Liver (tissue), 3 donors: ENCODE results near the gene ZNF454.

Experiments
- ATF3 ChIP-seq: IDR thresholded peaks from 2 replicates; pipeline ENCODE4 v1.6.1; 2016; ENCODE audit warnings: antibody characterized with exemption
- CTCF ChIP-seq: fragments of 150-350 bp; IDR thresholded peaks from 2 replicates; pipeline ENCODE4 v1.5.1; 2017; ENCODE audit warnings: improper control_type of control experiment, low read depth, low read length; ENCODE audit not compliant: missing input control
- GABPA ChIP-seq, 2 donors: IDR thresholded peaks in 1 of 2; conservative IDR thresholded peaks in 1 of 2; 2 replicates each; pipeline ENCODE4 v1.6.1; 2016; ENCODE audit warnings: antibody characterized with exemption in 2 of 2, mild to moderate bottlenecking in 1 of 2, moderate library complexity in 1 of 2
- JUND ChIP-seq, 2 donors: IDR thresholded peaks; 2 replicates each; pipeline ENCODE4 v1.6.1; 2016; ENCODE audit warnings: antibody characterized with exemption in 2 of 2
- MAX ChIP-seq: IDR thresholded peaks from 2 replicates; pipeline ENCODE4 v1.6.1; 2016; ENCODE audit warnings: antibody characterized with exemption
- REST ChIP-seq: IDR thresholded peaks from 2 replicates; pipeline ENCODE4 v1.6.1; 2016; ENCODE audit warnings: antibody characterized with exemption, mild to moderate bottlenecking
- SP1 ChIP-seq: IDR thresholded peaks from 2 replicates; pipeline ENCODE4 v1.6.1; 2018; ENCODE audit warnings: antibody characterized with exemption, mild to moderate bottlenecking
- TAF1 ChIP-seq: conservative IDR thresholded peaks from 2 replicates; pipeline ENCODE4 v1.6.1; 2016; ENCODE audit warnings: antibody characterized with exemption, mild to moderate bottlenecking
- YY1 ChIP-seq: IDR thresholded peaks from 2 replicates; pipeline ENCODE4 v1.6.1; 2016; ENCODE audit warnings: antibody characterized with exemption, mild to moderate bottlenecking
- donor health status: healthy.
- donor health status: healthy.

GRCh38 chr5:178996156-178996555, 55.2 kb downstream of the ZNF454 start:
- no peak for TF ChIP-seq CTCF
- TF ChIP-seq GABPA (IDR thresholded peaks at IDR 0.05 in 1 of 2, conservative IDR thresholded peaks at IDR 0.05 in 1 of 2): no peak
- no peak for TF ChIP-seq REST
- TF ChIP-seq JUND (IDR thresholded peaks at IDR 0.05): no peak
- TF ChIP-seq ATF3: no peak
- TF ChIP-seq YY1: no peak
- no peak for TF ChIP-seq MAX
- no peak for TF ChIP-seq TAF1
- TF ChIP-seq SP1: no peak
